ENCODE measurements around the gene SERINC2.

Gene SERINC2

GRCh38 chr1:31373056-31373896 lies 39.7 kb upstream of the SERINC2 start, which contains the start of gene FABP3 (continued):
- no peak for TF ChIP-seq CSRNP3 (CRISPR knock-in tag; IDR thresholded peaks at IDR 0.05)
- no peak for TF ChIP-seq CSDC2 (CRISPR knock-in tag; IDR thresholded peaks at IDR 0.05)
- TF ChIP-seq BACH2 (CRISPR knock-in tag; IDR thresholded peaks at IDR 0.05; ENCODE audit: borderline replicate concordance), result no peak
- no peak for TF ChIP-seq ZC3H10 (CRISPR knock-in tag; IDR thresholded peaks at IDR 0.05)
- no peak for TF ChIP-seq ZFP30 (CRISPR knock-in tag; IDR thresholded peaks at IDR 0.05)

- ATAC-seq, result no peak
- no peak for TF ChIP-seq TCF4 (CRISPR knock-in tag; IDR thresholded peaks at IDR 0.05; ENCODE audit: borderline replicate concordance)
Measured at GRCh38 chr1:31373897-31374486, 39.0 kb upstream of the SERINC2 start.

GRCh38 chr1:31374511-31375196 lies 38.4 kb upstream of the SERINC2 start:
- TF ChIP-seq ZFP30 (CRISPR knock-in tag; IDR thresholded peaks at IDR 0.05) (no peak), RARB (CRISPR knock-in tag; IDR thresholded peaks at IDR 0.05) (no peak), BACH2 (CRISPR knock-in tag; IDR thresholded peaks at IDR 0.05; ENCODE audit: borderline replicate concordance) (no peak), CREB5 (CRISPR knock-in tag; IDR thresholded peaks at IDR 0.05; ENCODE audit: low read depth) (no peak), CSRNP3 (CRISPR knock-in tag; IDR thresholded peaks at IDR 0.05) (no peak), ESRRG (CRISPR knock-in tag; IDR thresholded peaks at IDR 0.05) (no peak), GLIS3 (CRISPR knock-in tag; IDR thresholded peaks at IDR 0.05) (no peak), ZNF8 (CRISPR knock-in tag; IDR thresholded peaks at IDR 0.05) (no peak), PPARA (CRISPR knock-in tag; IDR thresholded peaks at IDR 0.05; ENCODE audit: borderline replicate concordance) (no peak), TSHZ2 (CRISPR knock-in tag; IDR thresholded peaks at IDR 0.05) (no peak)
- ATAC-seq, result no peak; the same call in 2 of the 3 replicates

- peak; percentile 30; the same call in 1 of the 2 replicates for TF ChIP-seq TCF4 (CRISPR knock-in tag; IDR thresholded peaks at IDR 0.05; ENCODE audit: borderline replicate concordance)
- TF ChIP-seq ZNF565 (CRISPR knock-in tag; conservative IDR thresholded peaks at IDR 0.05; ENCODE audit: low read depth), result no peak
- ATAC-seq, result peak; percentile 62
Measured at GRCh38 chr1:31376375-31377134, 36.5 kb upstream of the SERINC2 start.

GRCh38 chr1:31377364-31377863 lies 35.6 kb upstream of the SERINC2 start:
- no peak for ATAC-seq
- TF ChIP-seq ARNTL (CRISPR knock-in tag; IDR thresholded peaks at IDR 0.05; ENCODE audit: borderline replicate concordance, low read depth) (no peak), ISL1 (CRISPR knock-in tag; IDR thresholded peaks at IDR 0.05) (no peak), CREB5 (CRISPR knock-in tag; IDR thresholded peaks at IDR 0.05; ENCODE audit: low read depth) (no peak), PATZ1 (CRISPR knock-in tag; IDR thresholded peaks at IDR 0.05; ENCODE audit: borderline replicate concordance) (no peak), OSR1 (CRISPR knock-in tag; IDR thresholded peaks at IDR 0.05) (no peak), BACH2 (CRISPR knock-in tag; IDR thresholded peaks at IDR 0.05; ENCODE audit: borderline replicate concordance) (no peak), ZFP3 (CRISPR knock-in tag; IDR thresholded peaks at IDR 0.05) (no peak), ZNF8 (CRISPR knock-in tag; IDR thresholded peaks at IDR 0.05) (no peak), ZC3H10 (CRISPR knock-in tag; IDR thresholded peaks at IDR 0.05) (no peak), ZFP30 (CRISPR knock-in tag; IDR thresholded peaks at IDR 0.05) (no peak), PPARA (CRISPR knock-in tag; IDR thresholded peaks at IDR 0.05; ENCODE audit: borderline replicate concordance) (no peak)
